Glutamatergic neuron (in vitro differentiated cells): Measurements from ENCODE around the gene PCGF3. TPM values are rescaled to one million over a fixed set of nuclear protein-coding genes. Genes with fewer than 3 reads are reported as not detected.
A peak's percentile ranks its signal among the peaks of the same experiment; 100 is the strongest.

Experiments
- DNase-seq: peaks from one replicate; pipeline ENCODE4 v3.0.0; 2022
- H3K27ac Mint-ChIP-seq: one replicate; pipeline ENCODE4 v1.8.0; 2020; ENCODE audit warnings: mild to moderate bottlenecking, mixed read lengths, inconsistent platforms; ENCODE audit not compliant: unreplicated experiment
- H3K27me3 Mint-ChIP-seq: one replicate; pipeline ENCODE4 v1.8.0; 2020; ENCODE audit warnings: mild to moderate bottlenecking, moderate library complexity, mixed read lengths, inconsistent platforms; ENCODE audit not compliant: unreplicated experiment
- H3K36me3 Mint-ChIP-seq: one replicate; pipeline ENCODE4 v1.8.0; 2020; ENCODE audit warnings: mild to moderate bottlenecking, mixed read lengths, inconsistent platforms; ENCODE audit not compliant: unreplicated experiment
- H3K4me1 Mint-ChIP-seq: one replicate; pipeline ENCODE4 v1.8.0; 2020; ENCODE audit warnings: mild to moderate bottlenecking, low read depth, mixed read lengths, inconsistent platforms; ENCODE audit not compliant: unreplicated experiment
- H3K4me3 Mint-ChIP-seq: one replicate; pipeline ENCODE4 v1.8.0; 2020; ENCODE audit warnings: mild to moderate bottlenecking, mixed read lengths, inconsistent platforms; ENCODE audit not compliant: unreplicated experiment
- H3K9me3 Mint-ChIP-seq: one replicate; pipeline ENCODE4 v1.8.0; 2020; ENCODE audit warnings: mild to moderate bottlenecking, moderate library complexity, mixed read lengths, inconsistent platforms; ENCODE audit not compliant: unreplicated experiment
- CTCF ChIP-seq: fragments of 200-600 bp; sonication (generic); IDR thresholded peaks from one replicate; pipeline ENCODE4 v1.5.0; 2021; ENCODE audit not compliant: partially characterized antibody, unreplicated experiment
- total RNA-seq: library from RNA; stranded (reverse); fragmentation: NEBNext Ultra II Directional; extraction: Animal tissue kit (Norgen Biotek cat#: 25700); gene quantifications from one replicate; pipeline ENCODE4 v1.2.1, GENCODE V29; 2021; ENCODE audit not compliant: unreplicated experiment

Gene PCGF3
- total RNA-seq, 1 donor from 2014 or later, result 122 TPM

GRCh38 chr4:768995-769394 lies 63.4 kb downstream of the PCGF3 start:
- peak overlapping the region; percentile 80 for H3K27ac Mint-ChIP-seq
- TF ChIP-seq CTCF, result no peak
- peaks cover 24% of the 10 kb centered on the region for H3K36me3 Mint-ChIP-seq
- peaks cover 29% of the 10 kb centered on the region for H3K9me3 Mint-ChIP-seq
- DNase-seq, result no peak
- peaks cover 22% of the 10 kb centered on the region for H3K4me1 Mint-ChIP-seq
- peaks cover 22% of the 10 kb centered on the region for H3K27me3 Mint-ChIP-seq
- no peak overlapping the region for H3K4me3 Mint-ChIP-seq

GRCh38 chr4:769511-769910 lies 63.9 kb downstream of the PCGF3 start:
- DNase-seq, result no peak
- no peak for TF ChIP-seq CTCF
- H3K4me3 Mint-ChIP-seq, result peak overlapping the region; percentile 69
- peak overlapping the region; percentile 80 for H3K27ac Mint-ChIP-seq
- peaks cover 23% of the 10 kb centered on the region for H3K27me3 Mint-ChIP-seq
- peaks cover 32% of the 10 kb centered on the region for H3K9me3 Mint-ChIP-seq
- H3K36me3 Mint-ChIP-seq, result peaks cover 28% of the 10 kb centered on the region
- H3K4me1 Mint-ChIP-seq, result peaks cover 25% of the 10 kb centered on the region

GRCh38 chr4:770022-770421 lies 64.4 kb downstream of the PCGF3 start:
- peaks cover 22% of the 10 kb centered on the region for H3K27me3 Mint-ChIP-seq
- DNase-seq, result no peak
- peaks cover 35% of the 10 kb centered on the region for H3K9me3 Mint-ChIP-seq
- peaks cover 28% of the 10 kb centered on the region for H3K36me3 Mint-ChIP-seq
- TF ChIP-seq CTCF, result no peak
- H3K4me1 Mint-ChIP-seq, result peaks cover 28% of the 10 kb centered on the region
- peak overlapping the region; percentile 69 for H3K4me3 Mint-ChIP-seq
- H3K27ac Mint-ChIP-seq, result peak overlapping the region; percentile 80

- H3K27me3 Mint-ChIP-seq, result peaks cover 16% of the 10 kb centered on the region
- H3K36me3 Mint-ChIP-seq, result peaks cover 27% of the 10 kb centered on the region
- no peak for DNase-seq
- H3K27ac Mint-ChIP-seq, result peak overlapping the region; percentile 92
- peaks cover 25% of the 10 kb centered on the region for H3K9me3 Mint-ChIP-seq
- peak overlapping the region; percentile 79 for H3K4me3 Mint-ChIP-seq
- H3K4me1 Mint-ChIP-seq, result peaks cover 26% of the 10 kb centered on the region
- no peak for TF ChIP-seq CTCF
These were observed 65.8 kb downstream of the PCGF3 start for GRCh38 chr4:771464-771863.

GRCh38 chr4:772118-772517 lies 66.5 kb downstream of the PCGF3 start:
- no peak for TF ChIP-seq CTCF
- Mint-ChIP-seq H3K9me3 (peaks cover 22% of the 10 kb centered on the region), H3K4me3 (peak overlapping the region; percentile 79), H3K36me3 (peaks cover 27% of the 10 kb centered on the region), H3K27me3 (peaks cover 11% of the 10 kb centered on the region), H3K4me1 (peaks cover 24% of the 10 kb centered on the region), H3K27ac (peak overlapping the region; percentile 92)
- DNase-seq, result no peak
